ENCODE data around the gene RHBDD2.

RHBDD2 gene

GRCh38 chr7:75885036-75885435 is 6.2 kb downstream of the RHBDD2 start:
- Histone ChIP-seq H3K79me2 (ENCODE audit: control insufficient read depth, low read length) (peaks cover 5% of the 10 kb centered on the region; the same call in 1 of the 2 replicates), H3K27me3 (ENCODE audit: control insufficient read depth, low read length) (no peaks in the 10 kb centered on the region), H3K4me3 (ENCODE audit: low read length) (no peak overlapping the region), H4K20me1 (ENCODE audit: control insufficient read depth, insufficient read depth, low read depth, low read length) (no peaks in the 10 kb centered on the region), H3K27ac (ENCODE audit: low read depth, low read length) (no peak overlapping the region), H3F3A (ENCODE audit: control insufficient read depth, insufficient read depth) (no peaks in the 10 kb centered on the region), H3K9me2 (replicated peaks; ENCODE audit: control insufficient read depth, low read length) (no peaks in the 10 kb centered on the region), H3K9me3 (ENCODE audit: control insufficient read depth, insufficient read depth, low read length) (no peaks in the 10 kb centered on the region), H3K4me2 (ENCODE audit: low read length) (no peak overlapping the region), H3K36me3 (ENCODE audit: control insufficient read depth, low read length) (peaks cover 42% of the 10 kb centered on the region), H3K4me1 (ENCODE audit: control insufficient read depth, low read length) (peaks cover 3% of the 10 kb centered on the region)
- no peak for TF ChIP-seq EZH2phosphoT487 (IDR thresholded peaks at IDR 0.05; ENCODE audit: borderline replicate concordance, low read length)
- no peak for TF ChIP-seq CTCF (IDR thresholded peaks at IDR 0.05; ENCODE audit: low read depth, low read length, poor library complexity, severe bottlenecking)

- Histone ChIP-seq H3K36me3 (ENCODE audit: control insufficient read depth, low read length) (peaks cover 24% of the 10 kb centered on the region), H3K27me3 (ENCODE audit: control insufficient read depth, low read length) (no peaks in the 10 kb centered on the region), H3K79me2 (ENCODE audit: control insufficient read depth, low read length) (no peaks in the 10 kb centered on the region), H4K20me1 (ENCODE audit: control insufficient read depth, insufficient read depth, low read depth, low read length) (no peaks in the 10 kb centered on the region), H3K9me3 (ENCODE audit: control insufficient read depth, insufficient read depth, low read length) (no peaks in the 10 kb centered on the region), H3K4me2 (ENCODE audit: low read length) (no peak overlapping the region), H3K4me3 (ENCODE audit: low read length) (no peak overlapping the region), H3F3A (ENCODE audit: control insufficient read depth, insufficient read depth) (no peaks in the 10 kb centered on the region), H3K27ac (ENCODE audit: low read depth, low read length) (no peak overlapping the region), H3K9me2 (replicated peaks; ENCODE audit: control insufficient read depth, low read length) (no peaks in the 10 kb centered on the region), H3K4me1 (ENCODE audit: control insufficient read depth, low read length) (no peaks in the 10 kb centered on the region)
- TF ChIP-seq EZH2phosphoT487 (IDR thresholded peaks at IDR 0.05; ENCODE audit: borderline replicate concordance, low read length) (no peak), CTCF (IDR thresholded peaks at IDR 0.05; ENCODE audit: low read depth, low read length, poor library complexity, severe bottlenecking) (no peak)
Observed at GRCh38 chr7:75887669-75888369, 9.0 kb downstream of the RHBDD2 start.

GRCh38 chr7:75888464-75889222 is 9.8 kb downstream of the RHBDD2 start:
- H4K20me1 ChIP-seq (ENCODE audit: control insufficient read depth, insufficient read depth, low read depth, low read length): no peaks in the 10 kb centered on the region
- H3K4me1 ChIP-seq (ENCODE audit: control insufficient read depth, low read length): no peaks in the 10 kb centered on the region
- no peaks in the 10 kb centered on the region for H3K9me2 ChIP-seq (replicated peaks; ENCODE audit: control insufficient read depth, low read length)
- no peak overlapping the region for H3K27ac ChIP-seq (ENCODE audit: low read depth, low read length)
- H3K27me3 ChIP-seq (ENCODE audit: control insufficient read depth, low read length): no peaks in the 10 kb centered on the region
- H3K9me3 ChIP-seq (ENCODE audit: control insufficient read depth, insufficient read depth, low read length): no peaks in the 10 kb centered on the region
- H3F3A ChIP-seq (ENCODE audit: control insufficient read depth, insufficient read depth): no peaks in the 10 kb centered on the region
- TF ChIP-seq CTCF (IDR thresholded peaks at IDR 0.05; ENCODE audit: low read depth, low read length, poor library complexity, severe bottlenecking) (no peak), EZH2phosphoT487 (IDR thresholded peaks at IDR 0.05; ENCODE audit: borderline replicate concordance, low read length) (no peak)
- no peak overlapping the region for H3K4me3 ChIP-seq (ENCODE audit: low read length)
- H3K36me3 ChIP-seq (ENCODE audit: control insufficient read depth, low read length): peaks cover 21% of the 10 kb centered on the region
- no peaks in the 10 kb centered on the region for H3K79me2 ChIP-seq (ENCODE audit: control insufficient read depth, low read length)
- H3K4me2 ChIP-seq (ENCODE audit: low read length): no peak overlapping the region

Data from DOHH2 (cell line).